GM21619 (cell line): ENCODE data around the gene INPP5D.

Experiments used
- ATAC-seq: cut with Tn5 transposase; IDR thresholded peaks from one replicate; pipeline ENCODE4 v1.9.1; 2021; ENCODE audit not compliant: unreplicated experiment

INPP5D gene

GRCh38 chr2:233032551-233033320 is 27.4 kb upstream of the INPP5D start, which contains the start of gene NEU2:
Gene NEU2 (plus strand): TSS chr2:233032672. CDS start chr2:233032672, 0 bp downstream.
- no peak for ATAC-seq

GRCh38 chr2:233033672-233034071 is 26.5 kb upstream of the INPP5D start:
- ATAC-seq: no peak

- no peak for ATAC-seq
Observed at GRCh38 chr2:233034091-233034882, 25.9 kb upstream of the INPP5D start.

- ATAC-seq: no peak
Observed at GRCh38 chr2:233035426-233036161, 24.5 kb upstream of the INPP5D start.

GRCh38 chr2:233036162-233036838 is 23.8 kb upstream of the INPP5D start:
- no peak for ATAC-seq

- ATAC-seq: no peak
Observed at GRCh38 chr2:233037078-233037477, 23.1 kb upstream of the INPP5D start.

GRCh38 chr2:233039212-233039845 is 20.8 kb upstream of the INPP5D start:
- ATAC-seq: no peak

GRCh38 chr2:233039846-233040530 is 20.2 kb upstream of the INPP5D start:
- no peak for ATAC-seq

GRCh38 chr2:233040571-233040970 is 19.6 kb upstream of the INPP5D start:
- ATAC-seq: no peak

GRCh38 chr2:233041722-233042323 is 18.3 kb upstream of the INPP5D start:
- no peak for ATAC-seq

- no peak for ATAC-seq
Observed at GRCh38 chr2:233042549-233042948, 17.6 kb upstream of the INPP5D start.

- ATAC-seq: no peak
Observed at GRCh38 chr2:233044974-233045605, 15.1 kb upstream of the INPP5D start.

- ATAC-seq: no peak
Observed at GRCh38 chr2:233047206-233047605, 12.9 kb upstream of the INPP5D start.

- no peak for ATAC-seq
Observed at GRCh38 chr2:233047667-233048066, 12.5 kb upstream of the INPP5D start.

GRCh38 chr2:233048569-233049193 is 11.5 kb upstream of the INPP5D start:
- ATAC-seq: no peak

- no peak for ATAC-seq
Observed at GRCh38 chr2:233049194-233049761, 10.9 kb upstream of the INPP5D start.

GRCh38 chr2:233051241-233052149 is 8.6 kb upstream of the INPP5D start:
- no peak for ATAC-seq
